ENCODE data around the gene HNRNPL.
"Not testable (repeated sequence)": the region's sequence is repeated elsewhere in the genome, so short reads cannot be mapped to it uniquely, and the experiment has no call there.

The HNRNPL gene

DNA sequence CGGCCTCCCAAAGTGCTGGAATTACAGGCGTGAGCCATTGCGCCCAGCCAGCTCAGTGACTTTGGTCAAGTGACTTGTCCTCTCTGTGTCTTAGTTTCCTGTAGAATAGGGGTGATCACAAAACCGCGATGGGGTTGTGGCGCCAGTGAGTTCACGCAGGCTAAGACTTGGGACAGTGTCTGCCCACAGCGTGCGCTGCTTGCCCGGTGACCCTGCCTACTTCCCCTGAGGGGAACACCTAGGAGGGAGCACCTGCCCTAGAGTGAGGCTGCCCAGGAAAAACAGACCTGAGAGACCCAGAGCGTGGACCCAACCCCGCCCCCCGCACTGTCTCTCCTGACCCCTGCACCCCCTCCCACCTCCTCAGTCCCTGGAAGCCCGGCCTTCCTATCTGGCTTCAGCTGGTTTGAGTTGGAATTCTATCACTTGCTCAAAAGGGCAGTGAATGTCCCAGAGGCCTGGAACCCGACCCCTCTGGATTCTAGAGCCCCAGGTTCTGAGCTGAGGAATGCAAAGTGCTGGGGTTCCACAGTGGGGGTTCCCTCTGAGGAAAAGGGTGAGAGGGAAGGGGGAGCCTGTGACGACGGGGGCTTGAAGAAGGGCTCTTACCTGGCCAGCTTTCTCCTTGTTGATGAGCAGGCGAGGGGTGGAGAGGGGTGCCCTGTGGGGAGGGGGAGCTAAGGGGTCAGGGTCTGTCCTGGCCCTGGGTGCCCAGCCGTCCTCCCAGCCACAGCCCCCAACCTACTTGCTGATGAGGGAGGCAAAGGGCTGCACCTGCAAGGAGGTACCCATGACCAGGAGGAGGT is 30.5 kb upstream of the HNRNPL start:
- Mint-ChIP-seq H3K36me3 (ENCODE audit: insufficient read depth) (peaks cover 26% of the 10 kb centered on the region), H3K4me1 (peaks cover 31% of the 10 kb centered on the region), H3K9me3 (no peaks in the 10 kb centered on the region), H3K27ac (ENCODE audit: low read depth) (no peak overlapping the region), H3K4me3 (peak overlapping the region; percentile 46), H3K27me3 (no peaks in the 10 kb centered on the region)
- DNase-seq (ENCODE audit: low spot score in 2 of 2) (no peak), ATAC-seq (replicated peaks; ENCODE audit: extremely low read depth, poor library complexity, severe bottlenecking) (no peak)

DNA sequence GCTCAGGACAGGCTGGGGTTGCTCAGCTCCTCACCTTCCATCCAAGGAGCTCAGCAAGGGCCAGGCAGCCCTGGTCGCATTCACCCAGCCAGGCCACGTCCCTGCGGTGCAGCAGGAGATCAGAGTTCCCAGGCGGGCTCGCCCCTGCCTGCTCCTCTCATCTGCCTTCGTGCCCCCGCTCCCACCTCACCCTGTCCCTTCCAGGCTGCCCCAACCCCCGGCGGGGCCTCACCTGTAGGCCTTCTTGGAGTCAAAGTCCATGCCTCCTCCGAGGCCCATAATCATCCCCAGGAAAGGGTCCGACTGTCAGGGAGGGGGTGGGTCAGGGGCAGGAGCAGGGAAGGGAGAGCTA is 29.6 kb upstream of the HNRNPL start:
- DNase-seq (ENCODE audit: low spot score in 2 of 2): no peak
- ATAC-seq (replicated peaks; ENCODE audit: extremely low read depth, poor library complexity, severe bottlenecking): no peak
- Mint-ChIP-seq H3K4me3 (peak overlapping the region; percentile 46), H3K27ac (ENCODE audit: low read depth) (no peak overlapping the region), H3K36me3 (ENCODE audit: insufficient read depth) (peaks cover 26% of the 10 kb centered on the region), H3K4me1 (peaks cover 31% of the 10 kb centered on the region), H3K9me3 (no peaks in the 10 kb centered on the region), H3K27me3 (no peaks in the 10 kb centered on the region)

DNA sequence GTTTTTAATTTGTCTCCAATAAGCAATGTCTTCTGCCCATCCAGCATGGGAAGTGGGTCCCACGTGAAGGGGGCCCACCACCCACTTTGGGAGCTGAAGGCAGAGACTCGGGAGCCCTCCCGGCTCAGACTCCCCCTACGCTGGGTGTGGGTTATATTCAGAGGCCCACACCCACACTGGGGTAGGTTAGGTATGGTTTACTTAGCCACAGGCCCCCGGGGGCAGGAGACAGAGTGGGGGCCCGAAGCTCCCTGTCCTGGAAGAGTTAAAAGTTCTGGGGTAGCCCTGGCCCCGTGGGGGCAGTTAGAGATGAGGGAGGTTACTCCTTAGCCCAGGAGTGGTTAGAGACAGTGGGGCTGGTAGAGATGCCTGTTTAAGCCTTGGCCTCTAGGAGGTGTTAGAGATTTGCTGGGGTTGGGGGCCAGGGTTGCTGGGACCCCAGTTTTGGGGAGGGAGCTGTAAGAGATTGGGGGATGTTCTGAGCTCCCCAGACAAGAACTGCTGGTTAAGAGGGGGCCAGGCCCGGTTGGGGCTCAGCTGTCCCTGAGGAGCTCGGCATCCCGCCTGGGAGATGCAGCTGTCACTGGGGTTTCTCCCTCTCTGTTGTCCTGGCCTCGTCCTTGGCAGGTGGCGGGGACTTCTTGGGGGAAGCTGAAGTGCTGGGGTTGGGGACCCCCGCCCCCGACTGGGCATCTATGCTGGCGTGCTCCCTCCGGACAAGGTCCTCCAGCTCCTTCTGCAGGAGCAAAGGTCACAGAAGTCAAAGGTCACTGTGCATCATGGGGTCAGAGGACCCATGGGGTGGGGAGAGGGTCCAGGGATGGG is 29.0 kb upstream of the HNRNPL start:
- ATAC-seq (replicated peaks; ENCODE audit: extremely low read depth, poor library complexity, severe bottlenecking): no peak
- Mint-ChIP-seq H3K9me3 (no peaks in the 10 kb centered on the region), H3K27me3 (no peaks in the 10 kb centered on the region), H3K4me1 (peaks cover 31% of the 10 kb centered on the region), H3K27ac (ENCODE audit: low read depth) (peak overlapping the region; percentile 98), H3K36me3 (ENCODE audit: insufficient read depth) (peaks cover 26% of the 10 kb centered on the region), H3K4me3 (peak overlapping the region; percentile 81)
- DNase-seq (ENCODE audit: low spot score in 2 of 2): no peak

DNA sequence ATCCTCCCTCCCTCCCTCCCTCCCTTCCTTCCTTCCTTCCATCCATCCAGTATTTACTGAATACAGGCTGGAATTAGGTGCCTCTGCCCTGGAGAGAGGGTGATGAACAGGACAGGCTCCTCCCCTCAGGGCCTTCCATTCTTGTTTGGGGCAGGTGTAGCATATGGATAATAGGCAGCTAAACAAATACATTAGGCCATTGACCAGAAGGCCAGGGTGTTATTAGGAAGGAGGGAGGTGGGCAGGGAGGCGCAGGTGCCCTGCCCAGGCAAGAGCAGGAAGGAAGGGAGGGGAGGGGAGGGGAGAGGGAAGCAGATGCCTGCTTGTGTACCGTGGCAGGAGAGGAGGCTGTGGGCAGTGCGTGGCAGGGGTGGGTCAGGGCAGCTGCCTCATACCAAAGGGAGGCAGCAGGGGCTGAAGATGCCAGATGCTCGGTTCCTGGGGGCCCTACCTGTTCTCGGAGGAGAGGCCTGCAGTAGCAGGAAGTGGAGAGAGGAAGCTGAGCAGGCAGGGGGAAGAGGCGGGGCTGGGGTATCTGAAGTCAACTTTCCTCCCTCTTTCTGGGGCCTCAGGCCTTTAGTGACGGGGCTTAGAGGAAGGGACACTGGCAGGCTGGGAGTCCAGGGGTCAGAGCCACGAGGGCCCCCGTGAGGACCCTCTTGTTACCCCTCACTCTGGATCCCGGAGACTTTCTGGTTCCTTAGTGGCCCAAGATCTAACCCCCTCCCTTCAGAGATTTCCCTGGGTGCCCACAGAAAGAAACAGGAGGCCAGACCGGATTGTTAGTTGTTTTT is 28.2 kb upstream of the HNRNPL start, which contains the start of gene RINL:
RINL (minus strand) TSS at position 495 of the 794 bp plus-strand sequence. CDS start 1,533 bp downstream, outside the sequence.
- no peaks in the 10 kb centered on the region for H3K27me3 Mint-ChIP-seq
- DNase-seq (ENCODE audit: low spot score in 2 of 2) (peak; percentile 45 to 50), ATAC-seq (replicated peaks; ENCODE audit: extremely low read depth, poor library complexity, severe bottlenecking) (peak; percentile 91)
- peaks cover 31% of the 10 kb centered on the region for H3K4me1 Mint-ChIP-seq
- H3K27ac Mint-ChIP-seq (ENCODE audit: low read depth): peak within 1 kb of the TSS; percentile 98
- peaks cover 20% of the 10 kb centered on the region for H3K36me3 Mint-ChIP-seq (ENCODE audit: insufficient read depth)
- H3K4me3 Mint-ChIP-seq: peak within 1 kb of the TSS; percentile 81
- no peaks in the 10 kb centered on the region for H3K9me3 Mint-ChIP-seq

DNA sequence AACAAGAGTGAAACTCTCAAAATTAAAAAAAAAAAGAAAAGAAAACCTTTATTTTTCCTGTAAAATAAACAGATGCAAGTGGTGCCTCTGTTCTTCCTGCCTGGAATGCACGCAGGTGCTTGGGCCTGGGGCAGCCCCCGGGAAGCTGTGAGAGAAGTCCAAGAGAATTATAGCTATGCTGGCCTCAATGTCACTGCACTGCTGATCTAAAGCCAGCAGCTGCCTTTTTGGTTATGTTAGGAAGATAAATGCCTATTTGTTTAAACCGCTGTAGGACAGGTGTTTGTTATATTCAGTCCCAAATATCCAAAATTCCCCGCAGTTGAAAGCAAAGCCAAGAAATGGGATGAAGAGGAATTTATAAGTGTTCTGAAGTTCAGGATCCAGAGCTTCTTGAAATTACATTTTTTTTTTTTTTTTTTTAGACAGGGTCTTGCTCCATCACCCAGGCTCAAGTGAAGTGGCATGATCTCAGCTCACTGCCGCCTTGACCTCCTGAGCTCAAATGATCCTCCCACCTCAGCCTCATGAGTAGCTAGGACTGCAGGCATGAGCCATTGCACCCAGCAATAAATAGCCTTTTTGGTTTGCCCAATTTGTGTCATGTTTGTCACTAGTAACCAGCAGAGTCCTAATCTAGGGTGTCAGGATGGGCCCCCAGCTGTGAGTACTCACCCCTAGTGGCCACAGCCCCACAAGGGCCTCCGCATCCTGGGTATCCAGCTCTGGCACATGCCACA is 26.0 kb upstream of the HNRNPL start:
- H3K4me3 Mint-ChIP-seq: peak overlapping the region; percentile 43

DNA sequence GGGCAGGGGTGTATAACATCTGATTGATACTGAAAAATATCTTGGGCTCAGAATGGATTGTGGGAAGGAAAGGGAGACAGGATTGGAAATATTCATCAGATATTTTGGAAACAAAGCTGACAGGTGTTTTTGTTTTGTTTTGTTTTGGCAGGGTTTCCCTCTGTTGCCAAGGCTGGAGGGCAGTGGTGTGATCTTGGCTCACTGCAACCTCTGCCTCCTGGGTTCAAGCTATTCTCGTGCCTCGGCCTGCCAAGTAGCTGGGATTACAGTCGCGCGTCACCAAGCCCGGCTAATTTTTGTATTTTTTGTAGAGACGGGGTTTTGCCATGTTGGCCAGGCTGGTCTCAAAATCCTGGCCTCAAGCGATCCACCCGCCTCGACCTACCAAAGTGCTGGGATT is 23.6 kb upstream of the HNRNPL start:
- not testable (repeated sequence) for H3K27me3 Mint-ChIP-seq; ATAC-seq (replicated peaks; ENCODE audit: extremely low read depth, poor library complexity, severe bottlenecking); DNase-seq (ENCODE audit: low spot score in 2 of 2); H3K4me3 Mint-ChIP-seq; H3K9me3 Mint-ChIP-seq
- Mint-ChIP-seq H3K4me1 (peaks cover 37% of the 10 kb centered on the region), H3K36me3 (ENCODE audit: insufficient read depth) (peaks cover 15% of the 10 kb centered on the region), H3K27ac (ENCODE audit: low read depth) (peak overlapping the region; percentile 47)

More for the DNA sequence above, 26.0 kb upstream of the HNRNPL start:
- H3K27me3 Mint-ChIP-seq: no peaks in the 10 kb centered on the region
- no peak for DNase-seq (ENCODE audit: low spot score in 2 of 2)
- no peaks in the 10 kb centered on the region for H3K9me3 Mint-ChIP-seq
- no peak for ATAC-seq (replicated peaks; ENCODE audit: extremely low read depth, poor library complexity, severe bottlenecking)
- peaks cover 15% of the 10 kb centered on the region for H3K36me3 Mint-ChIP-seq (ENCODE audit: insufficient read depth)
- H3K4me1 Mint-ChIP-seq: peaks cover 27% of the 10 kb centered on the region
- H3K27ac Mint-ChIP-seq (ENCODE audit: low read depth): peak overlapping the region; percentile 25

DNA sequence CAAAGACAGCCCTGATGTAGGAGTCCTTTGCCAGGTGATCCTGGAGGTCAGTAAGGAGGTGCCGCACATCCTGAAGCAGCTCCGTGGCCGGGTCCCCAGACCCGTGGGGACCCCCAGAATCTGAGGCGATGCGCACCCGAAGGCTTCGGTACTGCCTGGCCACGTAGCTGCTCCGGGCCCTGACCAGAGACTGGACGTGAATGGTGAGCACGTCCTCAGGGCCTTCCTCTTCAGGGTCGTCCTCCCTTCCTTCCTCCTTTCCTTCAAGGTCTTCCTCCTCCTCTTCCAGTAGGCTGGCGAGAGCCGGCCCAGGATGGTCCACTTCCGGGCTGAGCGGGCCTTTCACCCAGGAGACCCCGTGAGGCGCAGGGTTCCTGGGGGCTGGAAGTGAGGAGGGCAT is 20.8 kb upstream of the HNRNPL start:
- H3K4me3 Mint-ChIP-seq: peak overlapping the region; percentile 86
- ATAC-seq (replicated peaks; ENCODE audit: extremely low read depth, poor library complexity, severe bottlenecking): no peak
- DNase-seq (ENCODE audit: low spot score in 2 of 2): no peak
- H3K9me3 Mint-ChIP-seq: no peaks in the 10 kb centered on the region
- H3K27ac Mint-ChIP-seq (ENCODE audit: low read depth): peak overlapping the region; percentile 95
- no peaks in the 10 kb centered on the region for H3K27me3 Mint-ChIP-seq
- peaks cover 20% of the 10 kb centered on the region for H3K36me3 Mint-ChIP-seq (ENCODE audit: insufficient read depth)
- peaks cover 24% of the 10 kb centered on the region for H3K4me1 Mint-ChIP-seq

DNA sequence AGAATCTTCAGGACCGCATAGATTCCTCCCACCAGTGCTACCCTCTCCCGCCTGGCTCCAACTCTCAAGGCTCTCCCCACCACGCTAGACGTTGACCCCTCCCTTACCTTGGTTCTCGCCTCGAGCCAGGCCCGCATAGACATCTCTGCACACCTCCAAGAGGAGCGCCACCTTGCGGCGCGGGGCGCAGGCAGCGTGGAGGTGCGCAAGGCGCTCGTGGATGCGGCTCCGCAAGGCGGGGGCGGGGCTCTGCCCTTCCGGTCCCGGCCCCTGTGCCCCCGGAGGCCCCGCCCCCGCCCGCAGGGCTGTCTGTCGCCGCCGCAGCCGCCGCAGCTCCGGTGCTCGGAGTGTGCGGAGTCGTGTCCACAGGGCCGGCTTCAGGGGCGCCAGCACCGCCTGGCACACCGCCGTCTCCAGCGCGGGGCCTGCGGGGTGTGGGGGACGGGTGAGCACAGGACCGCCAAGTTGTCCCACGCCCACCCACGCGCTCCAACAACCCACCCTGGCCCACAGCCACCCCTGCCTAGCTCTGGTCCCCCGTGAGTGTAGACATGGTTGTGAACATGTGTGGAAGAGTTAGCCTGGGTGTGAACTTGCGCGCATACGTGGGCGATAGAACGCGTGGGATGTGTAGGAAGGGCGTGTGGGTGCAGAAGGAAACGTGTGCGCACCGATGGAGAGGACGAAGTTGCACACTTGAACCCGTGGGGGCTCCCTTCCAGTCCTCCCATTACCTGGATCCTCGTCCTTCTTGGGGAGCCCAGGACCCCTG is 20.2 kb upstream of the HNRNPL start:
- H3K4me1 Mint-ChIP-seq: peaks cover 30% of the 10 kb centered on the region
- ATAC-seq (replicated peaks; ENCODE audit: extremely low read depth, poor library complexity, severe bottlenecking) (peak; percentile 79), DNase-seq (ENCODE audit: low spot score in 2 of 2) (peak; percentile 90 to 93)
- peak overlapping the region; percentile 86 for H3K4me3 Mint-ChIP-seq
- H3K9me3 Mint-ChIP-seq: no peaks in the 10 kb centered on the region
- H3K27ac Mint-ChIP-seq (ENCODE audit: low read depth): peak overlapping the region; percentile 95
- peaks cover 26% of the 10 kb centered on the region for H3K36me3 Mint-ChIP-seq (ENCODE audit: insufficient read depth)
- no peaks in the 10 kb centered on the region for H3K27me3 Mint-ChIP-seq

DNA sequence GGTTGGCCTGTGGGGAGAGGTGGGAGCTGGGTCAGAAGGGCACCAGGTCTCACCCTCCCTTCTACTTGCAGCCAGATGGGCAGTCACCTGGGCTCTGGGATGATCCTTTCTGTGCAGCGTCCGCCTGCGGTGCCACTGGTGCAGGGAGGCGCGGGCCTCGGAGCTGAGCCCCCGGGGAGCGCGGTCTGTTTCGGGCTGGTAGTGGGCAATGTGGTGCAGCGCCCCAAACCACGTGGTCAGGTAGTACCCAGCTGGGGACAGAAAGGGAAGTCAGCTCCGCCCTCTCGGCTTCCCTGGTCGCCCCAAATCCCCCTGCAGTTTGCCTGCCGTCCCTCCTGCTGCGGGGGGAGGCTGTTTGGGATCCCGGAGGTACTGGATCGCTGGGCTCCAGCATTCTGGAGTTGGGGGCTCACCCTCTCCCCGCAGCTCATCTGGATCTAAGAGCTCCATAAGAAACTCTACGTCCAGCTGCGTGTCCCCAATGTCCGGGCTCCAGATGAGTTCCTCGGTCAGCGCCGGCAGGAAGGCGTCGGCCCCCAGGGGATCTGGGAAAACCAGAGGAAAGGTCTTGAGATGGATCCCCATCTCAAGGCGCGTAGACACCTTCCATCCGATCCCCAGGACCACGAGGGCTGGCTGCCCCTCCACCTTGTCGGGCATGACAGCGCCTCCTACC is 19.5 kb upstream of the HNRNPL start:
- H3K27ac Mint-ChIP-seq (ENCODE audit: low read depth): peak overlapping the region; percentile 95
- no peak for ATAC-seq (replicated peaks; ENCODE audit: extremely low read depth, poor library complexity, severe bottlenecking)
- no peaks in the 10 kb centered on the region for H3K27me3 Mint-ChIP-seq

DNA sequence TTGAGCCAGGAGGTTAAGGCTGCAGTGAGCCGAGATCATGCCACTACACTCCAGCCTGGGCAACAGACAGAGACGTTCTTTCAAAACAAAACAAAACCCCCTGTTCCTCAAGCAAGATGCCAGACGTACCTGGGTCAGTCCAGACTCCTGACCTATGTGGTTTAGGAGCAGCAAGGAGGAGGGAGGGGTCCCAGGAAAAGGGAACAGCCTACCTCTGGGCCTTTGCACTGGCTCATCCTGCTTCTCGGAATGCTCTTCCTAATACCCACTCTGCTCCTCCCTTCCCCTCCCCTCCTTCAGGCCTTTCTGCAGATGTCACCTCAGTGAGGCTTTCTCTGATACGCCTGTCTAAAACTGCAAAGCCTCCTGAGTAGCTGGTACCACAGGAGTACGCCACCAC is 18.8 kb upstream of the HNRNPL start:
- DNase-seq (ENCODE audit: low spot score in 2 of 2) (no peak), ATAC-seq (replicated peaks; ENCODE audit: extremely low read depth, poor library complexity, severe bottlenecking) (no peak)
- H3K4me3 Mint-ChIP-seq: peak overlapping the region; percentile 86
- H3K27ac Mint-ChIP-seq (ENCODE audit: low read depth): no peak overlapping the region
- no peaks in the 10 kb centered on the region for H3K9me3 Mint-ChIP-seq
- no peaks in the 10 kb centered on the region for H3K27me3 Mint-ChIP-seq
- peaks cover 40% of the 10 kb centered on the region for H3K4me1 Mint-ChIP-seq
- peaks cover 33% of the 10 kb centered on the region for H3K36me3 Mint-ChIP-seq (ENCODE audit: insufficient read depth)

More for the DNA sequence above, 19.5 kb upstream of the HNRNPL start:
- Mint-ChIP-seq H3K9me3 (no peaks in the 10 kb centered on the region), H3K4me3 (peak overlapping the region; percentile 86), H3K36me3 (ENCODE audit: insufficient read depth) (peaks cover 31% of the 10 kb centered on the region), H3K4me1 (peaks cover 38% of the 10 kb centered on the region)
- no peak for DNase-seq (ENCODE audit: low spot score in 2 of 2)

Measured in central memory CD8-positive, alpha-beta T cell (primary cell).